A673 (cell line): ENCODE results near the gene TMPRSS7. TPM values are rescaled to one million over a fixed set of nuclear protein-coding genes. Genes with fewer than 3 reads are reported as not detected.

Experiments used
- BruUV-seq: library from RNA; stranded (reverse); fragments of 400-500 nt; replicated peaks from 2 replicates; lab custom pipeline; 2021; lab: Mats Ljungman, UMichigan
- CTCF ChIA-PET: fragments of 300-600 bp; sonication (Branson Sonifier 250); formaldehyde crosslinking; loops from one replicate; lab custom pipeline; 2022; ENCODE audit warnings: antibody characterized with exemption; lab: Charles Lee
- POLR2A ChIA-PET: fragments of 300-600 bp; sonication (Branson Sonifier 250); formaldehyde crosslinking; loops from one replicate; lab custom pipeline; 2022; ENCODE audit warnings: antibody characterized with exemption; ENCODE audit not compliant: low non-redundant PET; lab: Charles Lee
- DNase-seq: peaks from one replicate; pipeline ENCODE4 v3.0.0-alpha.2; 2015; ENCODE audit warnings: low spot score
- H3K27ac ChIP-seq: fragments of 200-600 bp; sonication (generic); 2 replicates; pipeline ENCODE4 v1.5.1; 2016; ENCODE audit warnings: mixed run types, low read depth, mild to moderate bottlenecking, mixed read lengths, antibody characterized with exemption, low read length; ENCODE audit not compliant: poor library complexity, severe bottlenecking
- H3K27me3 ChIP-seq: fragments of 200-600 bp; sonication (generic); replicated peaks from 2 replicates; pipeline ENCODE4 v1.6.1; 2017; ENCODE audit warnings: mixed run types, low read depth, mild to moderate bottlenecking, mixed read lengths, antibody characterized with exemption, low read length; ENCODE audit not compliant: insufficient read depth, poor library complexity
- H3K36me3 ChIP-seq: fragments of 200-600 bp; sonication (generic); 2 replicates; pipeline ENCODE4 v1.6.1; 2016; ENCODE audit warnings: mixed run types, mild to moderate bottlenecking, mixed read lengths, antibody characterized with exemption, low read length; ENCODE audit not compliant: insufficient read depth, poor library complexity, severe bottlenecking
- H3K4me1 ChIP-seq: fragments of 200-600 bp; sonication (generic); 2 replicates; pipeline ENCODE4 v1.6.1; 2017; ENCODE audit warnings: mixed run types, mild to moderate bottlenecking, mixed read lengths, antibody characterized with exemption, low read length; ENCODE audit not compliant: insufficient read depth, poor library complexity, severe bottlenecking
- H3K4me3 ChIP-seq: fragments of 200-600 bp; sonication (generic); 2 replicates; pipeline ENCODE4 v1.5.1; 2016; ENCODE audit warnings: low read depth, mixed run types, mild to moderate bottlenecking, mixed read lengths, low read length; ENCODE audit not compliant: poor library complexity, severe bottlenecking
- H3K9me3 ChIP-seq: fragments of 200-600 bp; sonication (generic); 2 replicates; pipeline ENCODE4 v1.6.1; 2016; ENCODE audit warnings: mixed run types, low read depth, mild to moderate bottlenecking, mixed read lengths, antibody characterized with exemption, low read length; ENCODE audit not compliant: poor library complexity, severe bottlenecking
- EZH2 ChIP-seq: fragments of 200-600 bp; sonication (generic); IDR thresholded peaks from 2 replicates; pipeline ENCODE4 v1.6.1; 2017; ENCODE audit warnings: borderline replicate concordance, low read depth, mild to moderate bottlenecking, mixed read lengths, antibody characterized with exemption, low read length; ENCODE audit not compliant: poor library complexity, severe bottlenecking
- intact Hi-C: fragments of 100-400 bp; cut with micrococcal nuclease; formaldehyde crosslinking; loops from one replicate; pipeline ENCODE4 v1.10.0; 2022; ENCODE audit not compliant: unreplicated experiment
- total RNA-seq: library from RNA; stranded (reverse); gene quantifications from 2 replicates; pipeline ENCODE4 v1.2.3, GENCODE V29; 2021
- TF ChIP-seq, protein P1 (sequence below): fragments of 300-800, 200-600 bp; sonication (generic); conservative IDR thresholded peaks from 2 replicates; pipeline ENCODE4 v1.5.1; 2017; ENCODE audit warnings: low read depth, mild to moderate bottlenecking, antibody characterized with exemption, low read length, moderate library complexity, mixed read lengths

Gene TMPRSS7
- total RNA-seq, 1 experiment from 2014 or later: not detected

DNA sequence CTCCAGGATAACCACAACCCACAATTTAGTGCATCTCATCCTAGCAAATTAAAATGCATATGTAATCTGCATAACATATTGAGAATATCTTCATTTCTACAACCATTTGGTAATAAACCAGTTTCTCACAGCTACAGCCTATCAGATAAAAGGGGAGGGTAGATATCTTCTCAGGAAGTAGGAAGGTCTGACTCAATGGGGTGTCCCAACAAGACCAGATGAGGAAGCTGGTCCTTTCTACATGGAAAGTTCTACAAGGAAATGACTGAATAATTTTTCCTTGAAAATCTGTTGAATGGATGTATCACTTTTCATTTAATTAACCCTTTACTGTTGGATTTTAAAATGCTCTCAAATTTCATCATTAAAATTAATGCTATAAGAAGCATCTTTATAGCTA lies 17.4 kb upstream of the TMPRSS7 start:
- DNase-seq: no peak
- BruUV-seq: no TSS peak
- no peaks in the 10 kb centered on the region for H3K9me3 ChIP-seq
- H3K27me3 ChIP-seq: no peaks in the 10 kb centered on the region
- no peaks in the 10 kb centered on the region for H3K36me3 ChIP-seq
- POLR2A ChIA-PET: no interaction called here
- CTCF ChIA-PET: no interaction called here
- H3K4me3 ChIP-seq: no peak overlapping the region
- intact Hi-C loops: no loop called here
- peaks cover 18% of the 10 kb centered on the region for H3K4me1 ChIP-seq
- no peak overlapping the region for H3K27ac ChIP-seq
- TF ChIP-seq, protein P1, sequence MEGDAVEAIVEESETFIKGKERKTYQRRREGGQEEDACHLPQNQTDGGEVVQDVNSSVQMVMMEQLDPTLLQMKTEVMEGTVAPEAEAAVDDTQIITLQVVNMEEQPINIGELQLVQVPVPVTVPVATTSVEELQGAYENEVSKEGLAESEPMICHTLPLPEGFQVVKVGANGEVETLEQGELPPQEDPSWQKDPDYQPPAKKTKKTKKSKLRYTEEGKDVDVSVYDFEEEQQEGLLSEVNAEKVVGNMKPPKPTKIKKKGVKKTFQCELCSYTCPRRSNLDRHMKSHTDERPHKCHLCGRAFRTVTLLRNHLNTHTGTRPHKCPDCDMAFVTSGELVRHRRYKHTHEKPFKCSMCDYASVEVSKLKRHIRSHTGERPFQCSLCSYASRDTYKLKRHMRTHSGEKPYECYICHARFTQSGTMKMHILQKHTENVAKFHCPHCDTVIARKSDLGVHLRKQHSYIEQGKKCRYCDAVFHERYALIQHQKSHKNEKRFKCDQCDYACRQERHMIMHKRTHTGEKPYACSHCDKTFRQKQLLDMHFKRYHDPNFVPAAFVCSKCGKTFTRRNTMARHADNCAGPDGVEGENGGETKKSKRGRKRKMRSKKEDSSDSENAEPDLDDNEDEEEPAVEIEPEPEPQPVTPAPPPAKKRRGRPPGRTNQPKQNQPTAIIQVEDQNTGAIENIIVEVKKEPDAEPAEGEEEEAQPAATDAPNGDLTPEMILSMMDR: no peak
- TF ChIP-seq EZH2: no peak

DNA sequence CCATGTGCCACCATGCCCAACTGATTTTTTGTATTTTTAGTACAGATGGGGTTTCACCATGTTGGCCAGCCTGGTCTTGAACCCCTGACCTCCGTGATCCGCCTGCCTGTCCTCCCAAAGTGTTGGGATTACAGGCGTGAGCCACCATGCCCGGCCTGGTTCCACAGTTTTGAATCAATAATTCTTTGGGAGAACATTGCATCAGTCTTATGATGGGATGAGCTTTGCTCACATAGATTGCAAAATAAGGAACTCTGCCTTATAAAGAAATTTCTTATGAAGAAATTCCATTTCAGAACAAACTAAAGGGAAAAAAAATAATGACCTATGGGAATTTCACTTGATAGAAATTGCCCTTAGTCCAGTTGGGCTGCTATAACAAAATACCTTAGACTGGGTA lies 15.8 kb upstream of the TMPRSS7 start:
- CTCF ChIA-PET: no interaction called here
- intact Hi-C loops: no loop called here
- Histone ChIP-seq H3K4me3 (no peak overlapping the region), H3K36me3 (no peaks in the 10 kb centered on the region), H3K9me3 (no peaks in the 10 kb centered on the region), H3K4me1 (peaks cover 5% of the 10 kb centered on the region), H3K27me3 (no peaks in the 10 kb centered on the region), H3K27ac (no peak overlapping the region)
- BruUV-seq: no TSS peak
- POLR2A ChIA-PET: no interaction called here
- no peak for TF ChIP-seq EZH2
- TF ChIP-seq, protein P1: no peak
- no peak for DNase-seq

GRCh38 chr3:112019716-112020115 lies 14.8 kb upstream of the TMPRSS7 start:
- no peak overlapping the region for H3K4me3 ChIP-seq
- no peaks in the 10 kb centered on the region for H3K27me3 ChIP-seq
- ChIA-PET CTCF (no interaction called here), POLR2A (no interaction called here)
- intact Hi-C loops: no loop called here
- H3K4me1 ChIP-seq: peaks cover 5% of the 10 kb centered on the region
- no TSS peak for BruUV-seq
- no peak for TF ChIP-seq EZH2
- TF ChIP-seq, protein P1: no peak
- H3K36me3 ChIP-seq: no peaks in the 10 kb centered on the region
- no peak overlapping the region for H3K27ac ChIP-seq
- DNase-seq: no peak
- no peaks in the 10 kb centered on the region for H3K9me3 ChIP-seq
